HepG2 (cell line): ENCODE data around the gene EXOC6B. TPM values are rescaled to one million over a fixed set of nuclear protein-coding genes. Genes with fewer than 3 reads are reported as not detected.

Experiments used
- CTCF ChIP-seq: sonication (generic); formaldehyde crosslinking; IDR thresholded peaks from 2 replicates; pipeline ENCODE4 v1.5.0; 2020; ENCODE audit warnings: mild to moderate bottlenecking, missing genetic modification reagents, moderate library complexity
- EEA1 ChIP-seq: sonication (generic); formaldehyde crosslinking; IDR thresholded peaks from 2 replicates; pipeline ENCODE4 v1.5.1; 2020; ENCODE audit warnings: mild to moderate bottlenecking, missing genetic modification reagents, borderline replicate concordance
- FOXO4 ChIP-seq: sonication (generic); formaldehyde crosslinking; conservative IDR thresholded peaks from 2 replicates; pipeline ENCODE4 v1.8.1; 2023; ENCODE audit warnings: missing genetic modification reagents
- GABPB1 ChIP-seq: IDR thresholded peaks from 2 replicates; pipeline ENCODE4 v1.6.1; 2016; ENCODE audit warnings: mild to moderate bottlenecking, missing genetic modification reagents, moderate library complexity, missing compliant biosample characterization
- HNRNPUL1 ChIP-seq: fragments of 200-400 bp; formaldehyde crosslinking; IDR thresholded peaks from 2 replicates; pipeline ENCODE4 v1.6.1; 2017; ENCODE audit warnings: low read depth, mild to moderate bottlenecking, low read length, moderate library complexity
- IRX3 ChIP-seq: sonication (generic); formaldehyde crosslinking; IDR thresholded peaks from 2 replicates; pipeline ENCODE4 v1.8.1; 2023; ENCODE audit warnings: mild to moderate bottlenecking, low read depth, missing genetic modification reagents, borderline replicate concordance
- MAFG ChIP-seq: sonication (generic); formaldehyde crosslinking; IDR thresholded peaks from 2 replicates; pipeline ENCODE4 v1.5.1; 2020; ENCODE audit warnings: mild to moderate bottlenecking, missing genetic modification reagents
- NFE2 ChIP-seq: sonication (generic); formaldehyde crosslinking; IDR thresholded peaks from 2 replicates; pipeline ENCODE4 v1.4.0; 2020; ENCODE audit warnings: missing genetic modification reagents
- PLRG1 ChIP-seq: fragments of 450-650 bp; conservative IDR thresholded peaks from 2 replicates; pipeline ENCODE4 v1.6.1; 2016
- SP4 ChIP-seq: sonication (generic); formaldehyde crosslinking; IDR thresholded peaks from 2 replicates; pipeline ENCODE4 v1.8.1; 2023; ENCODE audit warnings: mild to moderate bottlenecking, missing genetic modification reagents
- TBL1XR1 ChIP-seq: fragments of 150-350 bp; IDR thresholded peaks from 2 replicates; pipeline ENCODE4 v1.6.1; 2014; ENCODE audit warnings: borderline replicate concordance, low read length; ENCODE audit not compliant: partially characterized antibody
- ZNF605 ChIP-seq: sonication (generic); formaldehyde crosslinking; IDR thresholded peaks from 2 replicates; pipeline ENCODE4 v1.8.0; 2022; ENCODE audit warnings: mild to moderate bottlenecking, missing genetic modification reagents
- ZNF674 ChIP-seq: sonication (generic); formaldehyde crosslinking; IDR thresholded peaks from 2 replicates; pipeline ENCODE4 v1.5.0; 2020; ENCODE audit warnings: low read depth, mild to moderate bottlenecking, missing genetic modification reagents
- ZNF841 ChIP-seq: sonication (generic); formaldehyde crosslinking; IDR thresholded peaks from 2 replicates; pipeline ENCODE4 v1.8.1; 2023; ENCODE audit warnings: missing genetic modification reagents, borderline replicate concordance
- polyA plus RNA-seq, 8 experiments: library from polyadenylated mRNA; depleted of rRNA in 3 of 8; stranded (reverse) in 7 of 8; unstranded in 1 of 8; fragments of >200 nt; fragmentation: Illumina TruSeq in 4 of 8; extraction: Trizol in 4 of 8; gene quantifications; 2 replicates each; pipeline versions ENCODE4 v1.2.1 to v1.2.3, GENCODE V29; 2011 to 2016; ENCODE audit warnings: low read depth in 4 of 8, missing spikeins in 1 of 8, mixed read lengths in 1 of 8; ENCODE audit not compliant: insufficient read depth in 1 of 8
- total RNA-seq, 5 experiments: library from RNA; depleted of rRNA; stranded (reverse); fragments of >200 nt; fragmentation: Illumina TruSeq; extraction: Trizol; gene quantifications; 2 replicates each; pipeline ENCODE4 v1.2.3, GENCODE V29; 2016; ENCODE audit warnings: low read depth in 1 of 5
- TF ChIP-seq, protein P1 (sequence below), 2 experiments: fragments of 450-650 bp in 1 of 2; sonication (generic) in 1 of 2; formaldehyde crosslinking in 1 of 2; IDR thresholded peaks; 2 replicates each; pipeline versions ENCODE4 v1.6.1 to v1.8.0; 2016 to 2022; ENCODE audit warnings: antibody characterized with exemption in 1 of 2, mild to moderate bottlenecking in 1 of 2, missing genetic modification reagents in 1 of 2
- TF ChIP-seq, protein P2 (sequence below): sonication (generic); formaldehyde crosslinking; IDR thresholded peaks from 2 replicates; pipeline ENCODE4 v1.8.1; 2023; ENCODE audit warnings: mild to moderate bottlenecking, missing genetic modification reagents

The EXOC6B gene
- total and polyA plus RNA-seq, 2 of the 13 experiments (the other 11 are each of a cell fraction or from before 2014, with no cell fraction given) = 9.1 to 15.9 TPM

GRCh38 chr2:72144632-72145288 is 681.1 kb downstream of the EXOC6B start (continued):
- TF ChIP-seq, protein P1, sequence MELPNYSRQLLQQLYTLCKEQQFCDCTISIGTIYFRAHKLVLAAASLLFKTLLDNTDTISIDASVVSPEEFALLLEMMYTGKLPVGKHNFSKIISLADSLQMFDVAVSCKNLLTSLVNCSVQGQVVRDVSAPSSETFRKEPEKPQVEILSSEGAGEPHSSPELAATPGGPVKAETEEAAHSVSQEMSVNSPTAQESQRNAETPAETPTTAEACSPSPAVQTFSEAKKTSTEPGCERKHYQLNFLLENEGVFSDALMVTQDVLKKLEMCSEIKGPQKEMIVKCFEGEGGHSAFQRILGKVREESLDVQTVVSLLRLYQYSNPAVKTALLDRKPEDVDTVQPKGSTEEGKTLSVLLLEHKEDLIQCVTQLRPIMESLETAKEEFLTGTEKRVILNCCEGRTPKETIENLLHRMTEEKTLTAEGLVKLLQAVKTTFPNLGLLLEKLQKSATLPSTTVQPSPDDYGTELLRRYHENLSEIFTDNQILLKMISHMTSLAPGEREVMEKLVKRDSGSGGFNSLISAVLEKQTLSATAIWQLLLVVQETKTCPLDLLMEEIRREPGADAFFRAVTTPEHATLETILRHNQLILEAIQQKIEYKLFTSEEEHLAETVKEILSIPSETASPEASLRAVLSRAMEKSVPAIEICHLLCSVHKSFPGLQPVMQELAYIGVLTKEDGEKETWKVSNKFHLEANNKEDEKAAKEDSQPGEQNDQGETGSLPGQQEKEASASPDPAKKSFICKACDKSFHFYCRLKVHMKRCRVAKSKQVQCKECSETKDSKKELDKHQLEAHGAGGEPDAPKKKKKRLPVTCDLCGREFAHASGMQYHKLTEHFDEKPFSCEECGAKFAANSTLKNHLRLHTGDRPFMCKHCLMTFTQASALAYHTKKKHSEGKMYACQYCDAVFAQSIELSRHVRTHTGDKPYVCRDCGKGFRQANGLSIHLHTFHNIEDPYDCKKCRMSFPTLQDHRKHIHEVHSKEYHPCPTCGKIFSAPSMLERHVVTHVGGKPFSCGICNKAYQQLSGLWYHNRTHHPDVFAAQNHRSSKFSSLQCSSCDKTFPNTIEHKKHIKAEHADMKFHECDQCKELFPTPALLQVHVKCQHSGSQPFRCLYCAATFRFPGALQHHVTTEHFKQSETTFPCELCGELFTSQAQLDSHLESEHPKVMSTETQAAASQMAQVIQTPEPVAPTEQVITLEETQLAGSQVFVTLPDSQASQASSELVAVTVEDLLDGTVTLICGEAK (IDR thresholded peaks at IDR 0.05) = no peak
- TF ChIP-seq, protein P1 (CRISPR knock-in tag; IDR thresholded peaks at IDR 0.05) = no peak
- TF ChIP-seq FOXO4 (CRISPR knock-in tag) = no peak
- no peak for TF ChIP-seq ZNF841
- no peak for TF ChIP-seq ZNF674 (CRISPR knock-in tag)
- 0 out of 2 replicates have a peak, but pooled peaks have one; percentile 42 for TF ChIP-seq ZNF605
- TF ChIP-seq EEA1 (CRISPR knock-in tag) = no peak
- TF ChIP-seq NFE2 (CRISPR knock-in tag) = no peak
- TF ChIP-seq CTCF = peak; percentile 25; the same call in 1 of the 2 replicates
- TF ChIP-seq TBL1XR1 = no peak
- no peak for TF ChIP-seq PLRG1
- no peak for TF ChIP-seq SP4
- TF ChIP-seq HNRNPUL1 = no peak
- peak; percentile 73; the same call in 1 of the 2 replicates for TF ChIP-seq GABPB1 (CRISPR knock-in tag)
- TF ChIP-seq IRX3 (CRISPR knock-in tag) = no peak
- TF ChIP-seq MAFG (CRISPR knock-in tag) = no peak
- TF ChIP-seq, protein P2, sequence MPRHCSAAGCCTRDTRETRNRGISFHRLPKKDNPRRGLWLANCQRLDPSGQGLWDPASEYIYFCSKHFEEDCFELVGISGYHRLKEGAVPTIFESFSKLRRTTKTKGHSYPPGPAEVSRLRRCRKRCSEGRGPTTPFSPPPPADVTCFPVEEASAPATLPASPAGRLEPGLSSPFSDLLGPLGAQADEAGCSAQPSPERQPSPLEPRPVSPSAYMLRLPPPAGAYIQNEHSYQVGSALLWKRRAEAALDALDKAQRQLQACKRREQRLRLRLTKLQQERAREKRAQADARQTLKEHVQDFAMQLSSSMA (CRISPR knock-in tag) = no peak
